HG03521 (cell line): ENCODE measurements around the gene C1orf232.

Experiments used
- ATAC-seq: cut with Tn5 transposase; IDR thresholded peaks from one replicate; pipeline ENCODE4 v1.9.1; 2021; ENCODE audit warnings: mild to moderate bottlenecking, moderate library complexity; ENCODE audit not compliant: unreplicated experiment

C1orf232 gene

DNA sequence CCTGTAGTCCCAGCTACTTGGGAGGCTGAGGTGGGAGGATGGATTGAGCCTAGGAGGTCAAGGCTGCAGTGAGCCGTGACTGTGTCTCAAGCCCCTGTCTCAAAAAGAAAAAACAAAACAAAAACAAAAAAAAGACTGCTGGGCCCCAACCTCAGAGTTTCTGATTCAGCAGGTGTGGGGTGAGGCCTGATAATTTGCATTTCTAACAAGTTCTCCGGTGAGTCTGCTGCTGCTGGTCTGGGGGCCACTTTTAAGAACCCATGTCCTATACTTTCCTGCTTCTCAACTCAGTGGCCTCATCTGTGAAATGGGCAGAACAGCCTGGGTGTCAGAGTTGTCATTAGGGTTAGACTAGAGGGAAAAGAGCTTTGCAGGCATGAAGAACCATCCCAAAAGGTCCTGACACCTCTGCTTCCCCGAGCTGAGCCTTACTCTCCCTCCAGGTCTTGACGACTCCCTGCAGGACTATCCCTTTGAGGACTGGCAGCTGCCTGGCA lies 11.3 kb upstream of the C1orf232 start:
- no peak for ATAC-seq

GRCh38 chr1:26177182-26177684 lies 8.5 kb upstream of the C1orf232 start, which contains the start of gene CNKSR1:
Gene CNKSR1 (plus strand): TSS chr1:26177491. CDS start chr1:26177548, 57 bp downstream.
- no peak for ATAC-seq

DNA sequence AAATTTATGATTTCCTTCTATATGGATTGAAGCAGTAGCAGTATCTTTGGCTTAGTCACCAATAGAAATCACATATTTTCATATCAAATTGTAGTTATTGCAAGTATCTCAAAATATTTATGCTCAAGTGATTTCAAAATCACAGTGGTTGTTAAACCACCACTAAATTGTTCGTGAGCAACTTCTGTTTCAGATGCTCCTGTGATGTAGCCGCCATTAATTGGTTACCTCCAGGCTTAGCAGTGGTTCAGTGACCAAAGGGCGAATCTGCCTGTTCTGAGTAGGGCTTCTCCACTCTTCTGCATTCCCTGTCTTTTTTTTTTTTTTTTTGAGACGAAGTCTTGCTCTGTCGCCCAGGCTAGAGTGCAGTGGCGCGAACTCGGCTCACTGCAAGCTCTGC lies 6.6 kb upstream of the C1orf232 start:
- ATAC-seq: no peak

- no peak for ATAC-seq
Observed at GRCh38 chr1:26171084-26172072, 2.6 kb upstream of the C1orf232 start, which contains the start of gene ZNF593OS. Gene ZNF593OS (minus strand): TSS chr1:26171832. CDS start chr1:26171661, 171 bp downstream.

DNA sequence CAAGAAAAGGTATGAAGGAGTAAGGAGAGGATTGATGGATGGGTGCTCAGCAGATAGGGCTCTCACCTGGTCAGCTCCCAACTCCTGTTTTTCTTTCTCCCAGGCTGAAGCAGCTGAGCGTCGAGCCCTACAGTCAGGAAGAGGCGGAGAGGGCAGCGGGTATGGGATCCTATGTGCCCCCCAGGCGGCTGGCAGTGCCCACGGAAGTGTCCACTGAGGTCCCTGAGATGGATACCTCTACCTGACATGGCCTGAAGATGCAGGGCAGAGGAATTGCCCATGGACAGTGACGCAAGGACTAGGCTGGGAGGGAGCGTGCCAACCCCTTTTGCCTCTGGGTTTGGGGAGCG lies 1.7 kb upstream of the C1orf232 start:
- no peak for ATAC-seq

GRCh38 chr1:26169669-26170471 lies 1.1 kb upstream of the C1orf232 start, which contains the start of gene ZNF593:
Gene ZNF593 (plus strand): TSS chr1:26169908. CDS start chr1:26169984, 76 bp downstream.
- peak; percentile 87 for ATAC-seq

DNA sequence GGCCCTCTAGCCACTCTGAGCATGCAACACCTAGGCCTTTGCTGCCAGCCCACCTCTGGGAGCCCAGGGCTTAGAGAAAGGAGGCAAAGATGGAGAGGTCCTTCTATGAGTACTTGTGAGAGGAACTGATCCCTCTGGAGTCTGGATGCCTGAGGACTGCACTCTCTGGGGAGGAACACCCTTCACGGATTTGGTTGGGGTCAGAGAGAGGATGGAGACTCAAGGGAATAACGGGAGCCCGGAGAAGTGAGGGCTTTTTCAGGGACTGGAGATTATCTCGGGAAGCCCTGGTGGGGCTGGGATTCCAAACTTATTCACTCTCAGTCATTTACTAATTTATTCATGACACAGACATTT lies 413 bp upstream of the C1orf232 start:
- ATAC-seq: no peak

DNA sequence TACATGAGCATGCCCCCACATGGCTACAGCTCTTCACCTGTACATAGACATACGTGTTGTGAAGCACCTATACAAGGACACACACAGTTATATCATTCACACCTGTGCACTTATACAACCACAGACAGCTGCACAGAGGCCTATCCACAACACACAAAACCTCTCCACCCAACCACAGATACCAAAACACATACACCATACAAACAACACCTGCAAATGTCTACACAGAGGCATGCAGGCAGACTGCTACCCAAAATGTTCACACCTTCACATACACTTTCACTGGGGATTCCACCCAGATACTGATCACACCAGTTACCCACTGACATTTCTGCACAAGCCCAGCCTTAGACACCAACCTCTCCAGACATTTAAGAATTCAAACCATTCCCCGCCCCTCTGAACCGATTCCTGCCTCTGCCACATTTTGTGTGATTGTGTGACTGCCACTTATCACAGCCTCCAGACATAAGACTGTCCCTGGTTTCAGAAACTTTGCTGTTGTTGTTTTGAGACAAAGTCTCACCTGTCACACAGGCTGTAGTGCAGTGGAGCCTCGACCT lies 2.0 kb downstream of the C1orf232 start:
- no peak for ATAC-seq

GRCh38 chr1:26164861-26165842 lies 3.6 kb downstream of the C1orf232 start:
- no peak for ATAC-seq

- no peak for ATAC-seq
Observed at GRCh38 chr1:26164036-26164860, 4.5 kb downstream of the C1orf232 start.

GRCh38 chr1:26163684-26164035 lies 5.1 kb downstream of the C1orf232 start:
- ATAC-seq: no peak

DNA sequence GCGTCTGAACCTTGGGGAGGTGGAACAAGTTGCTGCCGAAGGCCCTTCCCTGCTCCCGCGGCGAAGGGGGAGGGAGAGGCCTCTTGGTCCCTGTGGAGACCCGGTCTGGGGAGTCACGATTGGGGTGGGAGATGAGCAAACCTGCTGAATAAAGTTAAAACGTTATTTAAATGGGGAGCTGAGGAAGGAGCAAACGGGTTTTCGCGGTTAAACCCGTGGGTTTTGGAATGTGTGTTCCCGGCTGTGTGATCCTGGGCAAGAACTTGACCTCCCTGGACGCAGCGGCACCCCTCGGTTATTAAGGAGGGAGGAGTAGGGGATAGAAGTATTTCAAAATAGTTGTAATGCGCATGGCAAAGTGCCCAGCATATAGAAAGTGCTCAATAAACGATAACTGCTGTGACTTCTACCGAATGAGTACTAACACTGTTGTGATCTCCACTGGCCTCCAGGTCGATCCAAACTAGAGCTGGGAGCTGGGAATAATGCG lies 6.5 kb downstream of the C1orf232 start:
- ATAC-seq: no peak

GRCh38 chr1:26161415-26162219 lies 7.1 kb downstream of the C1orf232 start:
- ATAC-seq: no peak

DNA sequence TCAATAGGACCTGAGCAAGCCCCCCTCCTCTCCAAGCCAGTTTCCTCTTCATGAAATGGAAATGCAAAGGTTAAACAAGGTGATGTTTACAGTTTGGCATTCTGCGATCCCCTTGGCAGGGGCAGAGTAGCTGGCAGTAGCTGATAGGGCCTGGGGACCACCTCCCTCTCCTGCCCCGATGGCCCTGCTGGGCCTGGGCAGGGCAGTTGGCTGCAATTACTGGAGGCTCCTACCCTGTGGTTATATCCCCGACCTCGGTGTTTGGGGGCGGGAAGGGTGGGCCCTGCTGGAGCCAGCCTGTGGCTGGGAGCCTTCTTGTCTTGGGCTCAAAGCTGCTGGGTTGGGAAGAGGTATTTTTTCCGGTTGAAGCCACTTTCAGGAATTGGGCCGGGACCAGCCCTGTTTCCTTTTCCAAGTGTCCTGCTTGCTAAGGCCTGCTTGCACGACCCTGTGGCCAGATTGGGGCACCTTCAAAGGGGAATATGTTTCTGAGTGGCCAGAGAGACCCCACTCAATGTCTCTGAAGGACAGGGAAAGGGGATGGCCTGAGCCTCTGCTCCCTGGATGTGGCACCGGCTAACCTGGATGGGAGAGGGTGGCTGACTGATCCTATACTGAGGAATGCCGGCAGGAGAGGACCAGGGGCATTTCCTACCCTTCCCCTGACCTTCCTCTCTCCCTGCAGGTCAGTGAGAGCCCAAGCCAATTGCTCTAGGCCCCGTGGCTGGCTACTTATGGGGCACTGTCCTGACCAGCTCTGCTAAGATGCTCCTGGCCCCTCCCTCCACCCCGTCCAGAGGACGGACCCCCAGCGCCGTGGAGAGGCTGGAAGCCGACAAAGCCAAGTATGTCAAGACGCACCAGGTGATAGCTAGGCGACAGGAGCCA lies 8.0 kb downstream of the C1orf232 start:
- no peak for ATAC-seq

DNA sequence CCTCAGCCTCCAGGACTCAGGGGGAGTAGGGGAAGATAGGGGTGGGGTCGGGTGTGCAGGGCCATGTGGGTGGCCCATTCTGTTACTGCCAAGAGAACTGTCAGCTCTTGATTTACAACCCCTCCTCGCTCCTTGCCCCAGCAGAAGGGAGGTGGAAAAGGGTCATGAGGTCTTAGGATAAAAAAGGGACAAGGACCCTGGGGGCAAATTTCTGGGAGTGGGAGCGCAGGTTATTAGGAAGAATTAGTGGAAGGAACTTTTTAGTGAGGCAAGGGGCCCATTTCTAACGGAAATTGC lies 9.1 kb downstream of the C1orf232 start:
- ATAC-seq: no peak

- no peak for ATAC-seq
Observed at GRCh38 chr1:26158908-26159742, 9.6 kb downstream of the C1orf232 start, which contains the start of gene FAM110D. Gene FAM110D (plus strand): TSS chr1:26159079. CDS start chr1:26161292, 2,213 bp downstream.
